MM.1S (cell line): ENCODE results near the gene KCNQ5.

Source experiments
- DNase-seq: peaks from one replicate; pipeline ENCODE4 v3.0.0-alpha.2; 2015
- H2AFZ ChIP-seq: fragments of 300-600 bp; sonication (generic); 2 replicates; pipeline ENCODE4 v1.6.0; 2016; ENCODE audit warnings: antibody characterized with exemption, low read length
- H3F3A ChIP-seq: fragments of 300-600 bp; sonication (generic); 2 replicates; pipeline ENCODE4 v1.6.1; 2016; ENCODE audit warnings: mild to moderate bottlenecking, antibody characterized with exemption, low read length, moderate library complexity, mixed read lengths; ENCODE audit not compliant: insufficient read depth
- H3K27ac ChIP-seq: fragments of 300-600 bp; sonication (generic); 2 replicates; pipeline ENCODE4 v1.5.1; 2016; ENCODE audit warnings: mild to moderate bottlenecking, low read length
- H3K27me3 ChIP-seq: fragments of 300-600 bp; sonication (generic); replicated peaks from 2 replicates; pipeline ENCODE4 v1.6.0; 2016; ENCODE audit warnings: low read length; ENCODE audit not compliant: insufficient read depth
- H3K36me3 ChIP-seq: fragments of 300-600 bp; sonication (generic); replicated peaks from 2 replicates; pipeline ENCODE4 v1.6.1; 2016; ENCODE audit warnings: mild to moderate bottlenecking, low read length, mixed read lengths; ENCODE audit not compliant: insufficient read depth
- H3K4me1 ChIP-seq: fragments of 300-600 bp; sonication (generic); 2 replicates; pipeline ENCODE4 v1.6.1; 2016; ENCODE audit warnings: low read length, mixed read lengths
- H3K4me2 ChIP-seq: fragments of 300-600 bp; sonication (generic); 2 replicates; pipeline ENCODE4 v1.6.0; 2016; ENCODE audit warnings: low read depth, low read length
- H3K4me3 ChIP-seq: fragments of 300-600 bp; sonication (generic); 2 replicates; pipeline ENCODE4 v1.5.1; 2016; ENCODE audit warnings: low read length, mixed read lengths
- H3K79me2 ChIP-seq: fragments of 300-600 bp; sonication (generic); 2 replicates; pipeline ENCODE4 v1.6.1; 2016; ENCODE audit warnings: mixed run types, low read length, mixed read lengths
- H3K9ac ChIP-seq: fragments of 300-600 bp; sonication (generic); 2 replicates; pipeline ENCODE4 v1.6.1; 2016; ENCODE audit warnings: low read length, mixed read lengths
- H3K9me2 ChIP-seq: fragments of 300-600 bp; sonication (generic); replicated peaks from 2 replicates; pipeline ENCODE4 v1.6.1; 2016; ENCODE audit warnings: mild to moderate bottlenecking, low read length, mixed read lengths; ENCODE audit not compliant: insufficient read depth
- H3K9me3 ChIP-seq: fragments of 300-600 bp; sonication (generic); replicated peaks from 2 replicates; pipeline ENCODE4 v1.6.1; 2016; ENCODE audit warnings: mild to moderate bottlenecking, low read length, mixed read lengths; ENCODE audit not compliant: insufficient read depth
- H4K20me1 ChIP-seq: fragments of 300-600 bp; sonication (generic); 2 replicates; pipeline ENCODE4 v1.6.1; 2016; ENCODE audit warnings: mild to moderate bottlenecking, low read length, moderate library complexity, mixed read lengths; ENCODE audit not compliant: insufficient read depth
- EZH2 ChIP-seq: fragments of 300-600 bp; sonication (generic); optimal IDR thresholded peaks from 2 replicates; pipeline ENCODE3; 2017; ENCODE audit warnings: low read depth, mild to moderate bottlenecking, antibody characterized with exemption, low read length, mixed read lengths
- EZH2phosphoT487 ChIP-seq: fragments of 300-600 bp; sonication (generic); IDR thresholded peaks from 2 replicates; pipeline ENCODE4 v1.6.1; 2018; ENCODE audit warnings: antibody characterized with exemption, low read length
- TF ChIP-seq, protein P1 (sequence below): fragments of 300-600 bp; sonication (generic); IDR thresholded peaks from 2 replicates; pipeline ENCODE4 v1.5.1; 2016; ENCODE audit warnings: antibody characterized with exemption, low read length, mixed read lengths

The KCNQ5 gene

DNA sequence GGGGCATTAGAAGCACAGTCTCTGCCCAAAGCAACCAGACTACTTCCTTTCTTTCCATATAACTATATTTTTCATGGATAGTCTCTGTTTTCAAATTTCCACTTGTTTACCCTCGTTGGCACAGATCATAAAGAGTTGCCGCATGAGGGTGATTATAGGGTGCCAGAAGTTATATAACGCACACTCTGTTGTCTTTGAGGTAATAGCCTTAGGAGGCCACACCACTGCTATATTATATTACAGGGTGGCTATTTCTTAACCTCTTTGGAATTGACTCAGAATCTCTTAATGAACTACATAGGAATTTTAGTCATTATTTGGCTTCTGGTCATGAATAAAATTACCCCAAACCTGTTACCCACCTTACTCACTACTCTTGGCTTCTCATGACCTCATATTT is 43.7 kb downstream of the KCNQ5 start:
- 0 out of 2 replicates have a peak, but pooled peaks cover 9% of the 10 kb centered on the region for H3K4me1 ChIP-seq
- no peak overlapping the region for H3K9ac ChIP-seq
- H3K9me3 ChIP-seq, result no peaks in the 10 kb centered on the region
- no peak overlapping the region for H3K4me3 ChIP-seq
- H3K9me2 ChIP-seq, result no peaks in the 10 kb centered on the region
- H3F3A ChIP-seq, result no peaks in the 10 kb centered on the region
- H3K27ac ChIP-seq, result no peak overlapping the region
- H3K36me3 ChIP-seq, result no peaks in the 10 kb centered on the region
- H2AFZ ChIP-seq, result no peak overlapping the region
- H3K79me2 ChIP-seq, result peaks cover 12% of the 10 kb centered on the region; the same call in 1 of the 2 replicates
- H4K20me1 ChIP-seq, result no peaks in the 10 kb centered on the region
- no peak for DNase-seq
- H3K4me2 ChIP-seq, result no peak overlapping the region
- TF ChIP-seq, protein P1, sequence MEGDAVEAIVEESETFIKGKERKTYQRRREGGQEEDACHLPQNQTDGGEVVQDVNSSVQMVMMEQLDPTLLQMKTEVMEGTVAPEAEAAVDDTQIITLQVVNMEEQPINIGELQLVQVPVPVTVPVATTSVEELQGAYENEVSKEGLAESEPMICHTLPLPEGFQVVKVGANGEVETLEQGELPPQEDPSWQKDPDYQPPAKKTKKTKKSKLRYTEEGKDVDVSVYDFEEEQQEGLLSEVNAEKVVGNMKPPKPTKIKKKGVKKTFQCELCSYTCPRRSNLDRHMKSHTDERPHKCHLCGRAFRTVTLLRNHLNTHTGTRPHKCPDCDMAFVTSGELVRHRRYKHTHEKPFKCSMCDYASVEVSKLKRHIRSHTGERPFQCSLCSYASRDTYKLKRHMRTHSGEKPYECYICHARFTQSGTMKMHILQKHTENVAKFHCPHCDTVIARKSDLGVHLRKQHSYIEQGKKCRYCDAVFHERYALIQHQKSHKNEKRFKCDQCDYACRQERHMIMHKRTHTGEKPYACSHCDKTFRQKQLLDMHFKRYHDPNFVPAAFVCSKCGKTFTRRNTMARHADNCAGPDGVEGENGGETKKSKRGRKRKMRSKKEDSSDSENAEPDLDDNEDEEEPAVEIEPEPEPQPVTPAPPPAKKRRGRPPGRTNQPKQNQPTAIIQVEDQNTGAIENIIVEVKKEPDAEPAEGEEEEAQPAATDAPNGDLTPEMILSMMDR, result no peak
- TF ChIP-seq EZH2, result no peak
- no peak for TF ChIP-seq EZH2phosphoT487
- no peaks in the 10 kb centered on the region for H3K27me3 ChIP-seq

DNA sequence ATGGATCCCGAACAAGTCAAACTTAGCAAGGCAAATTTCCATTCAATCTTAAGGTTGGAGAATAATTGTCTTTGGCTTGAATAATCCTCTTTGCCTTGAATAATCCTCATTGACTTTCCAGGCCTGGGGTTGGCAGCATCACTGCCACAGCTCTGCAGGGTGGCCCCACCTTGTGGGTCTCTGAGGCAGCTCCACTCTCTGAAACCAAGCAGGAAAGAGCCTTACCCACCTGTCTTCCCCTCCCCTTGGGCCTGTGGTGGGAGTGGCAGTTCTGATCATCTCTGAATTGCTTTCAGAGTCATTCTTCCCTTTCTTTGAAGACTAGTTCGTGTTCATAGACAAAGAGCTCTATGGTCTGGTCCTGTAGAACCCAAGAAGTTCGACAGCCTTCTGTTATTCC is 47.5 kb downstream of the KCNQ5 start:
- no peak overlapping the region for H3K9ac ChIP-seq
- no peaks in the 10 kb centered on the region for H3K9me3 ChIP-seq
- no peak overlapping the region for H3K4me2 ChIP-seq
- H3K4me1 ChIP-seq, result 0 out of 2 replicates have a peak, but pooled peaks cover 9% of the 10 kb centered on the region
- no peak for TF ChIP-seq EZH2phosphoT487
- TF ChIP-seq, protein P1, result no peak
- no peak for TF ChIP-seq EZH2
- H3K4me3 ChIP-seq, result no peak overlapping the region
- H3K27me3 ChIP-seq, result no peaks in the 10 kb centered on the region
- H3K27ac ChIP-seq, result no peak overlapping the region
- no peaks in the 10 kb centered on the region for H3K9me2 ChIP-seq
- no peaks in the 10 kb centered on the region for H3K36me3 ChIP-seq
- H2AFZ ChIP-seq, result no peak overlapping the region
- peaks cover 23% of the 10 kb centered on the region for H3K79me2 ChIP-seq
- H3F3A ChIP-seq, result no peaks in the 10 kb centered on the region
- H4K20me1 ChIP-seq, result no peaks in the 10 kb centered on the region
- no peak for DNase-seq

GRCh38 chr6:72672906-72673305 is 51.0 kb downstream of the KCNQ5 start:
- Histone ChIP-seq H4K20me1 (no peaks in the 10 kb centered on the region), H3K9me3 (no peaks in the 10 kb centered on the region)

More at GRCh38 chr6:72672906-72673305, 51.0 kb downstream of the KCNQ5 start:
- Histone ChIP-seq H3K4me3 (no peak overlapping the region), H3F3A (no peaks in the 10 kb centered on the region), H3K79me2 (peaks cover 28% of the 10 kb centered on the region), H3K9ac (no peak overlapping the region), H3K9me2 (no peaks in the 10 kb centered on the region), H2AFZ (no peak overlapping the region), H3K4me1 (0 out of 2 replicates have a peak, but pooled peaks cover 9% of the 10 kb centered on the region), H3K36me3 (no peaks in the 10 kb centered on the region), H3K27me3 (no peaks in the 10 kb centered on the region), H3K27ac (no peak overlapping the region), H3K4me2 (no peak overlapping the region)
- no peak for DNase-seq
- TF ChIP-seq EZH2phosphoT487 (no peak), EZH2 (no peak)
- TF ChIP-seq, protein P1, result no peak
